Glutamatergic neuron (in vitro differentiated cells): ENCODE data around the gene GOLGA8O. TPM values are rescaled to one million over a fixed set of nuclear protein-coding genes. Genes with fewer than 3 reads are reported as not detected.
"Not testable (repeated sequence)": the region's sequence is repeated elsewhere in the genome, so short reads cannot be mapped to it uniquely, and the experiment has no call there.

Experiments
- DNase-seq: peaks from one replicate; pipeline ENCODE4 v3.0.0; 2022
- H3K27ac Mint-ChIP-seq: one replicate; pipeline ENCODE4 v1.8.0; 2020; ENCODE audit warnings: mild to moderate bottlenecking, mixed read lengths, inconsistent platforms; ENCODE audit not compliant: unreplicated experiment
- H3K27me3 Mint-ChIP-seq: one replicate; pipeline ENCODE4 v1.8.0; 2020; ENCODE audit warnings: mild to moderate bottlenecking, moderate library complexity, mixed read lengths, inconsistent platforms; ENCODE audit not compliant: unreplicated experiment
- H3K36me3 Mint-ChIP-seq: one replicate; pipeline ENCODE4 v1.8.0; 2020; ENCODE audit warnings: mild to moderate bottlenecking, mixed read lengths, inconsistent platforms; ENCODE audit not compliant: unreplicated experiment
- H3K4me1 Mint-ChIP-seq: one replicate; pipeline ENCODE4 v1.8.0; 2020; ENCODE audit warnings: mild to moderate bottlenecking, low read depth, mixed read lengths, inconsistent platforms; ENCODE audit not compliant: unreplicated experiment
- H3K4me3 Mint-ChIP-seq: one replicate; pipeline ENCODE4 v1.8.0; 2020; ENCODE audit warnings: mild to moderate bottlenecking, mixed read lengths, inconsistent platforms; ENCODE audit not compliant: unreplicated experiment
- H3K9me3 Mint-ChIP-seq: one replicate; pipeline ENCODE4 v1.8.0; 2020; ENCODE audit warnings: mild to moderate bottlenecking, moderate library complexity, mixed read lengths, inconsistent platforms; ENCODE audit not compliant: unreplicated experiment
- total RNA-seq: library from RNA; stranded (reverse); fragmentation: NEBNext Ultra II Directional; extraction: Animal tissue kit (Norgen Biotek cat#: 25700); gene quantifications from one replicate; pipeline ENCODE4 v1.2.1, GENCODE V29; 2021; ENCODE audit not compliant: unreplicated experiment
- TF ChIP-seq, protein P1 (sequence below): fragments of 200-600 bp; sonication (generic); IDR thresholded peaks from one replicate; pipeline ENCODE4 v1.5.0; 2021; ENCODE audit not compliant: partially characterized antibody, unreplicated experiment

The GOLGA8O gene
- total RNA-seq, 1 donor from 2014 or later = not detected

DNA sequence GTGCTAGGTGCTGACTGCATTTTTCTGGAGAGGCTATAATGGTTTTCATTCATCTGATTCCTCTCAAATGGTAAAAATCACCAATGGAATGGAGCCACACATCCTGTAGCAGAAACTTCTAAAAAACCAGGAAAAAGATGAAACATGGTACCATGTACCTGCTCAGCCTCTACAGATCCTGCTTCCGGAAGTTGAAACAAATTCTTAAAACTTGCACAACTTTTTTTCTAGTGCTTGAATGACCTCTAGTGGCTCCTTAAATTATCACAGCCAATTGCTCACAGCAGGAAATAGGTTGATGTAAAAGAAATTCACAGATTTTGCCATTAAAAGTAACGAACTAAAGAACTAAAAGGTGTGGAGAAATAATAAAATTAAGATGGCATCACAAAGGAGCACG is 47.5 kb downstream of the GOLGA8O start:
- DNase-seq, H3K27me3 Mint-ChIP-seq, H3K36me3 Mint-ChIP-seq, H3K4me1 Mint-ChIP-seq, H3K4me3 Mint-ChIP-seq, H3K27ac Mint-ChIP-seq, H3K9me3 Mint-ChIP-seq: not testable (repeated sequence)
- TF ChIP-seq, protein P1, sequence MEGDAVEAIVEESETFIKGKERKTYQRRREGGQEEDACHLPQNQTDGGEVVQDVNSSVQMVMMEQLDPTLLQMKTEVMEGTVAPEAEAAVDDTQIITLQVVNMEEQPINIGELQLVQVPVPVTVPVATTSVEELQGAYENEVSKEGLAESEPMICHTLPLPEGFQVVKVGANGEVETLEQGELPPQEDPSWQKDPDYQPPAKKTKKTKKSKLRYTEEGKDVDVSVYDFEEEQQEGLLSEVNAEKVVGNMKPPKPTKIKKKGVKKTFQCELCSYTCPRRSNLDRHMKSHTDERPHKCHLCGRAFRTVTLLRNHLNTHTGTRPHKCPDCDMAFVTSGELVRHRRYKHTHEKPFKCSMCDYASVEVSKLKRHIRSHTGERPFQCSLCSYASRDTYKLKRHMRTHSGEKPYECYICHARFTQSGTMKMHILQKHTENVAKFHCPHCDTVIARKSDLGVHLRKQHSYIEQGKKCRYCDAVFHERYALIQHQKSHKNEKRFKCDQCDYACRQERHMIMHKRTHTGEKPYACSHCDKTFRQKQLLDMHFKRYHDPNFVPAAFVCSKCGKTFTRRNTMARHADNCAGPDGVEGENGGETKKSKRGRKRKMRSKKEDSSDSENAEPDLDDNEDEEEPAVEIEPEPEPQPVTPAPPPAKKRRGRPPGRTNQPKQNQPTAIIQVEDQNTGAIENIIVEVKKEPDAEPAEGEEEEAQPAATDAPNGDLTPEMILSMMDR = peak; percentile 13

GRCh38 chr15:32403192-32403591 is 52.2 kb downstream of the GOLGA8O start, which contains the start of gene GOLGA8K:
GOLGA8K (minus strand) TSS chr15:32403292; CDS start chr15:32403194, 98 bp downstream.
- H3K27me3 Mint-ChIP-seq, H3K4me3 Mint-ChIP-seq, H3K36me3 Mint-ChIP-seq, H3K27ac Mint-ChIP-seq, H3K9me3 Mint-ChIP-seq, H3K4me1 Mint-ChIP-seq, DNase-seq: not testable (repeated sequence)

DNA sequence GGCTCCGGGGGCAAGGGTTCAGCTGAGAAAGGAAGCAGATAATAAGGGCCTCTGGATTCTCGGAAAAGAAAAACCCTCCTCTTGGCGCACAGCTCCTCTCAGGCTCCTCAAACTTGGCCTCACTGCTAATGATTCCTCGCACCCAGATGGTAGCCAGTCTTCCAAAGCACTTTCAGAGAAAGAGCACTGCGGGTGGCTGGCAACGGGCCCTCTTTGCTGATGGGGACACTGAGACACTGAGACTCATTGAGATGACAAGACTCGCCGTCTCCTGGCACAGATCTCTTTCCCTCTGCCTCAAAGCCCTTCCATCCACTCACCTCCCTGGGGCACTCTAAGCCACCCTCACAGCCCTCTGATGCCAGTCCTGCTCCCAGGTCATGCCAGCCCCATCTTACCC is 58.9 kb downstream of the GOLGA8O start:
- H3K4me3 Mint-ChIP-seq, H3K4me1 Mint-ChIP-seq, DNase-seq, H3K9me3 Mint-ChIP-seq, H3K36me3 Mint-ChIP-seq, H3K27ac Mint-ChIP-seq, H3K27me3 Mint-ChIP-seq: not testable (repeated sequence)

Other genes with a start within 250 kb of the GOLGA8O start
- not detected for gene GOLGA8K, start 52.3 kb downstream of the GOLGA8O start, total RNA-seq
- gene GOLGA8N, start 137.8 kb upstream of the GOLGA8O start, total RNA-seq = not detected
- 8.9 TPM for gene ARHGAP11A, start 159.9 kb upstream of the GOLGA8O start, total RNA-seq
- gene SCG5, start 186.1 kb upstream of the GOLGA8O start, total RNA-seq = 46.0 TPM